ENCODE measurements around the gene SLC24A4.
A peak's percentile ranks its signal among the peaks of the same experiment; 100 is the strongest.

The SLC24A4 gene

DNA sequence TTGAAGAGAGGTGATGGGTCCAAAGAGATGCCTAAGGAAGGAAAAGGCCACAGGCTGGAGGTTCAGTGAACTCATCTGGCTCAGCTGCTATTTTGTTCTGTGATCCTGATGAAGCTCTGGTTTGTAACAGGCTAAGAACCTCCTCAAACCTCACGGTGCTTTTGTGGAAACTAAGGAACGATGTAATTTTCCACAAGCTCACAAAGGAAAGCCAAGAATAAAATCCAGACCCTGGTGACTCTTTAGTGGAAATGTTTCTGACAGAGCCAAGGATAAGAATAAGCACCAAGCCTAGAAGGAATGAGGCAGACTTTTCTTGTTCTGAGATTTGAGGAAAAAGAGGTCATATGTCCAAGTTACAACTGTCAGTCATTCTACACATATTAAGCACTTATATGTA is 93.6 kb downstream of the SLC24A4 start:
- H3K4me3 ChIP-seq (ENCODE audit: control insufficient read depth, low read depth, low read length), result no peak overlapping the region
- TF ChIP-seq CTCF (conservative IDR thresholded peaks at IDR 0.05; ENCODE audit: control insufficient read depth, insufficient read depth, low read depth, low read length), result no peak
- DNase-seq (ENCODE audit: low read depth), result no peak

DNA sequence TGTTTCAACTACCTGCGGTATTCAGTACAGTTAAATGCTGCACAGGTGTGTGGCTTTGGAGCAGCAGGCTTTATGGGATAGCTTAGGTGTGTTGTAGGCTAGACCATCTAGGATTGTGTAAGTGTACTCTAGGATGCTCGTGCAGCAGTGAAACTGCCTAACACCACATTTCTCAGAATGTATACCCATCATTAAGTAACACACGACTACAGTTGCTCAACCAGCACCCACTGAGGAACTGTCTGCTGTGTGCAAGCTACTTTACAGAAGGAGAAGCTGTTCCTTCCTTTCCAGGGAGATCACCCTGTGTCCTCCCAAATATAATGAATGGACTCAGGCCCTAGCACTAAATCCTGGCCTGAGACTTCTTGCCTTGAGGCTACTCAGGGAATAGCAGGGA is 94.8 kb downstream of the SLC24A4 start:
- TF ChIP-seq CTCF (conservative IDR thresholded peaks at IDR 0.05; ENCODE audit: control insufficient read depth, insufficient read depth, low read depth, low read length), result no peak
- H3K4me3 ChIP-seq (ENCODE audit: control insufficient read depth, low read depth, low read length), result no peak overlapping the region
- DNase-seq (ENCODE audit: low read depth), result no peak

DNA sequence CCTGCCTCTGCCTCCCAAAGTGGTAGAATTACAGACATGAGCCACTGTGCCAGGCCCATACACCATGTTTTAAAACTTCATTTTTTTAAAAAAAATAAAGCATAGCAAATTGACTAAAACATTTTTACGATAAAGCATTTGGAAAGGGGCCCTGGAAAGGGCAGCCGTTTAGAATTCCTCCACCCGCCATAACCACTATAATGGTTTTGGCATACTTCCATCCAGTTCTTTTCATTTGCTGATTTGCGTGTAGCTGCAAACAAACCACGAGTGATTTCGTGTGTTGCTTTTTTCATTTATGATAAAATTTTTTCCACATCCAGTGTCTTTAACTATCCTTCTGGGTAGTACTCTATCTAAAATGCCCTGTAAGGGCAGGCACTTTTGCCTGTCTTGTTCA is 98.8 kb downstream of the SLC24A4 start:
- peak; percentile 11 for DNase-seq (ENCODE audit: low read depth)
- no peak for TF ChIP-seq CTCF (conservative IDR thresholded peaks at IDR 0.05; ENCODE audit: control insufficient read depth, insufficient read depth, low read depth, low read length)
- no peak overlapping the region for H3K4me3 ChIP-seq (ENCODE audit: control insufficient read depth, low read depth, low read length)

DNA sequence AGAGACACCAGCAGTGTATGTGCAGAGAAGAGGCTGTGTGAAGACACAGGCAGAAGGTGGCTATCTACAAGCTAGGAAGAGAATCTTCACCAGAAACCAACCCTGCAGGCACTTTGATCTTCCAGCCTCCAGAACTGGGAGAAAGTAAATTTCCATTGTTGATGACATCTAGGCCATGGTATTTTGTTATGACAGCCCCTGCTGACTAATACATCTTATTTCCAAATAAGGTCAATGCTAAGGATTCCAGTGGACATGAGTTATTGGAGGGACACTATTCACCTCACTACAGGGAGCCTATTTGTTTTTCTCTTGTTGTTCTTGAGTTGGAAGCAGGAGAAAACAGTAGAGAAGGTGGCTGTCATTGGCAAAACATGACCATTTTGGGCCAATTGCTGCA is 102.1 kb downstream of the SLC24A4 start:
- peak; percentile 79 for DNase-seq (ENCODE audit: low read depth)
- TF ChIP-seq CTCF (conservative IDR thresholded peaks at IDR 0.05; ENCODE audit: control insufficient read depth, insufficient read depth, low read depth, low read length), result no peak
- H3K4me3 ChIP-seq (ENCODE audit: control insufficient read depth, low read depth, low read length), result no peak overlapping the region

DNA sequence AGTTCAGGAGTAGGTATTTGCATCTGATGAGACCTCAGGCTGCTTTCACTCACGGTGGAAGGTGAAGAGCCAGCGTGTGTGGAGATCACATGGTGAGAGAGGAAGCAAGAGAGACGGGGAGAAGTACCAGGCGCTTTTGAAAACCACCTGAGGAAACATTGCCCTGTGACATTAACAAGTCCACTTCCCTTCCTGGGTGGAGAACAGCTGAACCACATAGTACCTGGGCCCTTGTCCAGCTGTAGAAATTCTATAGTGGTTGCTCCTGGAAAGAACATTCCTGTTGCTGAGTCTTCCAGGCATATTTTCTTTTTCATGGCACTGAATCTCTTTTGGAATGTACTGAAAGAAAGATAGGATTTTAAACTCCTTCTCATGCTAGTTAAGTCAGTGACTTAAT is 103.3 kb downstream of the SLC24A4 start:
- DNase-seq (ENCODE audit: low read depth), result peak; percentile 49
- H3K4me3 ChIP-seq (ENCODE audit: control insufficient read depth, low read depth, low read length), result no peak overlapping the region
- TF ChIP-seq CTCF (conservative IDR thresholded peaks at IDR 0.05; ENCODE audit: control insufficient read depth, insufficient read depth, low read depth, low read length), result no peak

DNA sequence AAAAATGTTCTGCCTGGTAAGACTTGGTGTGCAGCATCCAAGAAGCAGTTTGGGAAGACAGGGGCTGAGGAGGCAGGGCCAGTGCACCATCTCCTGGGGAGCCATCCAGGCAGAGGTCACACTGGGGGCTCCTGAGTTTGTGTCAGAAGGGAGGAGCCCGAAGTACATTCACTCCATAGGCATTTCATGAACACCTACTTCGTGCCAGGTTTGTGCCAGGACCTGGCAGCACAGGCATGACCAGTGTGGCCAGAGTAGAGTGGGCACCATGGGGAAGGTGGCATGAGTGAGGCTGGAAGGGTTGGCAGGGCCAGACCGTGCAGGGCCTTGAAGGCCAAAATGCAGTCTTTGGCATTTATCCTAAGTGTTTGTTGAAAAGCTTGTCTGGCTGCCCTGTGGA is 104.1 kb downstream of the SLC24A4 start:
- DNase-seq (ENCODE audit: low read depth), result no peak
- no peak for TF ChIP-seq CTCF (conservative IDR thresholded peaks at IDR 0.05; ENCODE audit: control insufficient read depth, insufficient read depth, low read depth, low read length)
- H3K4me3 ChIP-seq (ENCODE audit: control insufficient read depth, low read depth, low read length), result no peak overlapping the region

GRCh38 chr14:92430686-92431085 is 107.7 kb downstream of the SLC24A4 start:
- H3K4me3 ChIP-seq (ENCODE audit: control insufficient read depth, low read depth, low read length), result no peak overlapping the region
- no peak for TF ChIP-seq CTCF (conservative IDR thresholded peaks at IDR 0.05; ENCODE audit: control insufficient read depth, insufficient read depth, low read depth, low read length)
- DNase-seq (ENCODE audit: low read depth), result no peak

All from fibroblast of mammary gland (primary cell).